ENCODE data around the gene SPAG5. TPM values are rescaled to one million over a fixed set of nuclear protein-coding genes. Genes with fewer than 3 reads are reported as not detected.

Gene SPAG5
- total RNA-seq, 1 experiment from 2014 or later: 219 TPM

DNA sequence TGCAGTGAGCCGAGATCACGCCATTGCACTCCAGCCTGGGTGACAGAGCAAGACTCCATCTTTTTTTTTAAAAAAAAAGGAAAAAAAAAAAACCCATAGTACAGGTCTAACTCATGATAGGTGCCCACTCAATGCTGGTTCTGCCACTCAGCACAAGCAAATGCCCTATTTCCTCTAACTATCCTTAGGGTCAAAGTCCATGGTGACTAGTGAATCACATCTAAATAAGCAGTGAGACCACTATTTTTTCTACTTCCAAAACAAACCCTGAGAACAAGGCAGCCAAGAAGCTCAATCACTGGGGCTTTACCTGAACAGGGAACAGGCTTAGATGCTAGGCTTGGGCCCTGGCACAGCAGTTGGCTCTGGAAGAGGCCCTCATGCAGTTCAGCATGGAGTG, 42.8 kb upstream of the SPAG5 start:
- peaks cover 18% of the 10 kb centered on the region for H3K4me1 ChIP-seq (ENCODE audit: insufficient read depth, low read length, poor library complexity, severe bottlenecking)
- H3K9me3 ChIP-seq (ENCODE audit: low read depth, low read length, poor library complexity, severe bottlenecking): no peaks in the 10 kb centered on the region
- no peak for DNase-seq (ENCODE audit: low spot score)
- POLR2A ChIA-PET (ENCODE audit: low non-redundant PET): no interaction called here
- no peaks in the 10 kb centered on the region for H3K27me3 ChIP-seq (replicated peaks; ENCODE audit: insufficient read depth, low read depth, low read length, poor library complexity)
- no peak for TF ChIP-seq EZH2 (IDR thresholded peaks at IDR 0.05; ENCODE audit: borderline replicate concordance, low read depth, low read length, poor library complexity, severe bottlenecking)
- no peak overlapping the region for H3K27ac ChIP-seq (ENCODE audit: low read depth, low read length, poor library complexity, severe bottlenecking)
- CTCF ChIA-PET: interaction anchor here (0.7 kb wide), 1 partner anchor 19 kb away, joined by 7 read pairs; no protein-coding TSS in a partner anchor
- no TSS peak for BruUV-seq (replicated peaks)
- no peak overlapping the region for H3K4me3 ChIP-seq (ENCODE audit: low read depth, low read length, poor library complexity, severe bottlenecking)
- intact Hi-C loops (cut with micrococcal nuclease; ENCODE audit: unreplicated experiment): no loop called here
- peaks cover 68% of the 10 kb centered on the region for H3K36me3 ChIP-seq (ENCODE audit: insufficient read depth, low read length, poor library complexity, severe bottlenecking)

DNA sequence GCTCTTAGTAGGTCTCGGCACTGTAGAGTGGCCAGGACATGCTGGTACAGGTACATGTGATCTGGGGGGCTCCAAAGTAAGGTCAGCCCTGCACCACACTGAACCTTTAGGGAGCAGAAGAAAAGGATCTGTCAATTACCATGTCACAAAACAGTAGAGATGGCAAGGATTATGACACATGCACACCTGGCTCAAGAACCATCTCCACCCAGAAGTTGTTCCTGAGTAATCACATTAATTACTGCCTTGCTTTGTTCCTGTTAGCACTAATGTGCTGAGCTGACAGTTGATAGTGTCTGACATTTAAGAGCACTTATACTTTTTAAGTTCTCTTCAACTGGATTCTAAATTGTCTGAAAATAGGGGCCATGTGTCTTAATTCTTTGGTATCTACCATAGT, 36.7 kb upstream of the SPAG5 start:
- peaks cover 97% of the 10 kb centered on the region for H3K36me3 ChIP-seq (ENCODE audit: insufficient read depth, low read length, poor library complexity, severe bottlenecking)

DNA sequence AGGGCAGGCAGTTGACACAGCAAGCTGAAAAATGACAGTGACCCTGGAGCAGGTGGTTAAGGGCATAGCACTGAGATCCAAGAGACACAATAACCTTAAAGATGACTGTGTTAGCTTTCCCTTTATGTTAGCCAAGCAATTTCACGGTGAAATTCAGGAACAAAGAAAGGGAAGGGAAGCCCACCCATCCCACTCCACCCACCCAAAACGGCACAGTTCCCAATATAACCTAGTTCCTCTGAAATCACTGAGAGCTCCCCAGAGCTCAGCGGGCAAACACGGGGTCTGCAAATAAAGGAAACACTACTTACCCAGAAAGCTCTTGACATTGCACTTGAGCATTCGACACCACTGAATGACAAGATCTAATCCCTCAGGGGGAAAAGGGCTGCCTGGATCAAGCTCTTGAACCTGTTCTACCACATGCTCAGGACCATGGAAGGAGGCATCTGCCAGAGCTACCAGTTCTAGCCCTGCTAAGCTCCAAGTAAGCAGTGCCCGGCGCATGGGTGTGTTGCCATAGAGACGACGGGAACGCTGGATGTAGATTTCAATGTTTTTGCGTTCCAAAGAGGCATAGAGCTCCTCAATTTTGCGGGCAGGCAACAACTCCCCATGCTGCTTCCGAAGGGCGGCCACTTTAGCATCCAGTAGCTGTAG, 35.5 kb upstream of the SPAG5 start:
- peaks cover 88% of the 10 kb centered on the region for H3K36me3 ChIP-seq (ENCODE audit: insufficient read depth, low read length, poor library complexity, severe bottlenecking)
- POLR2A ChIA-PET (ENCODE audit: low non-redundant PET): no interaction called here
- H3K9me3 ChIP-seq (ENCODE audit: low read depth, low read length, poor library complexity, severe bottlenecking): no peaks in the 10 kb centered on the region
- CTCF ChIA-PET: no interaction called here
- intact Hi-C loops (cut with micrococcal nuclease; ENCODE audit: unreplicated experiment): no loop called here
- no peak overlapping the region for H3K27ac ChIP-seq (ENCODE audit: low read depth, low read length, poor library complexity, severe bottlenecking)
- TF ChIP-seq, protein P1, sequence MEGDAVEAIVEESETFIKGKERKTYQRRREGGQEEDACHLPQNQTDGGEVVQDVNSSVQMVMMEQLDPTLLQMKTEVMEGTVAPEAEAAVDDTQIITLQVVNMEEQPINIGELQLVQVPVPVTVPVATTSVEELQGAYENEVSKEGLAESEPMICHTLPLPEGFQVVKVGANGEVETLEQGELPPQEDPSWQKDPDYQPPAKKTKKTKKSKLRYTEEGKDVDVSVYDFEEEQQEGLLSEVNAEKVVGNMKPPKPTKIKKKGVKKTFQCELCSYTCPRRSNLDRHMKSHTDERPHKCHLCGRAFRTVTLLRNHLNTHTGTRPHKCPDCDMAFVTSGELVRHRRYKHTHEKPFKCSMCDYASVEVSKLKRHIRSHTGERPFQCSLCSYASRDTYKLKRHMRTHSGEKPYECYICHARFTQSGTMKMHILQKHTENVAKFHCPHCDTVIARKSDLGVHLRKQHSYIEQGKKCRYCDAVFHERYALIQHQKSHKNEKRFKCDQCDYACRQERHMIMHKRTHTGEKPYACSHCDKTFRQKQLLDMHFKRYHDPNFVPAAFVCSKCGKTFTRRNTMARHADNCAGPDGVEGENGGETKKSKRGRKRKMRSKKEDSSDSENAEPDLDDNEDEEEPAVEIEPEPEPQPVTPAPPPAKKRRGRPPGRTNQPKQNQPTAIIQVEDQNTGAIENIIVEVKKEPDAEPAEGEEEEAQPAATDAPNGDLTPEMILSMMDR (conservative IDR thresholded peaks at IDR 0.05; ENCODE audit: low read depth, low read length): no peak
- no peak for TF ChIP-seq EZH2 (IDR thresholded peaks at IDR 0.05; ENCODE audit: borderline replicate concordance, low read depth, low read length, poor library complexity, severe bottlenecking)
- H3K4me3 ChIP-seq (ENCODE audit: low read depth, low read length, poor library complexity, severe bottlenecking): no peak overlapping the region
- BruUV-seq (replicated peaks): TSS peak; percentile 33
- no peaks in the 10 kb centered on the region for H3K27me3 ChIP-seq (replicated peaks; ENCODE audit: insufficient read depth, low read depth, low read length, poor library complexity)
- no peaks in the 10 kb centered on the region for H3K4me1 ChIP-seq (ENCODE audit: insufficient read depth, low read length, poor library complexity, severe bottlenecking)
- DNase-seq (ENCODE audit: low spot score): no peak

More for the DNA sequence above, 36.7 kb upstream of the SPAG5 start:
- no peaks in the 10 kb centered on the region for H3K4me1 ChIP-seq (ENCODE audit: insufficient read depth, low read length, poor library complexity, severe bottlenecking)
- ChIA-PET CTCF (no interaction called here), POLR2A (ENCODE audit: low non-redundant PET) (no interaction called here)
- intact Hi-C loops (cut with micrococcal nuclease; ENCODE audit: unreplicated experiment): no loop called here
- BruUV-seq (replicated peaks): no TSS peak
- TF ChIP-seq, protein P1 (conservative IDR thresholded peaks at IDR 0.05; ENCODE audit: low read depth, low read length): no peak
- no peak for TF ChIP-seq EZH2 (IDR thresholded peaks at IDR 0.05; ENCODE audit: borderline replicate concordance, low read depth, low read length, poor library complexity, severe bottlenecking)
- no peaks in the 10 kb centered on the region for H3K27me3 ChIP-seq (replicated peaks; ENCODE audit: insufficient read depth, low read depth, low read length, poor library complexity)
- DNase-seq (ENCODE audit: low spot score): no peak
- H3K9me3 ChIP-seq (ENCODE audit: low read depth, low read length, poor library complexity, severe bottlenecking): no peaks in the 10 kb centered on the region
- H3K27ac ChIP-seq (ENCODE audit: low read depth, low read length, poor library complexity, severe bottlenecking): no peak overlapping the region
- H3K4me3 ChIP-seq (ENCODE audit: low read depth, low read length, poor library complexity, severe bottlenecking): no peak overlapping the region

DNA sequence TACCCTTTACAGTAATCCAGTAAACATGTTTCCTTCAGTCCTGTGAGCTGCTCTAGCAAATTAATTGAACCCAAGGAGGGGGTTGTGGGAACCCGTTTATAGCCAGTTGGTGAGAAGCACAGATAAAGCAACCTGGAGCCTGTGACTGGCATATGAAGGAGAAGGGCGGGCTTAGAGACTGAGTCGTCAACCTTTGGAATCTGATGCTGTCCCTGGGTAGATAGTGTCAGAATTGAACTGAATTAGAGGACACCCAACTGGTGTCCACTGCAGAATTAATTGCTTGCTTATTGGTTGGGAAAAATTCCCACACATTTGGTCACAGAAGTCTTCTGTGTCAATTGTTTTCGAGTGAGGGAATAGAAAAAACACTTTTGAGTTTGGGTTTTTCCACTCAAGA, 28.0 kb upstream of the SPAG5 start:
- no TSS peak for BruUV-seq (replicated peaks)
- intact Hi-C loops (cut with micrococcal nuclease; ENCODE audit: unreplicated experiment): no loop called here
- H3K27ac ChIP-seq (ENCODE audit: low read depth, low read length, poor library complexity, severe bottlenecking): no peak overlapping the region
- DNase-seq (ENCODE audit: low spot score): no peak
- H3K9me3 ChIP-seq (ENCODE audit: low read depth, low read length, poor library complexity, severe bottlenecking): no peaks in the 10 kb centered on the region
- H3K36me3 ChIP-seq (ENCODE audit: insufficient read depth, low read length, poor library complexity, severe bottlenecking): peaks cover 66% of the 10 kb centered on the region
- no peaks in the 10 kb centered on the region for H3K27me3 ChIP-seq (replicated peaks; ENCODE audit: insufficient read depth, low read depth, low read length, poor library complexity)
- ChIA-PET POLR2A (ENCODE audit: low non-redundant PET) (no interaction called here), CTCF (no interaction called here)
- H3K4me3 ChIP-seq (ENCODE audit: low read depth, low read length, poor library complexity, severe bottlenecking): no peak overlapping the region
- no peaks in the 10 kb centered on the region for H3K4me1 ChIP-seq (ENCODE audit: insufficient read depth, low read length, poor library complexity, severe bottlenecking)
- TF ChIP-seq, protein P1 (conservative IDR thresholded peaks at IDR 0.05; ENCODE audit: low read depth, low read length): no peak
- no peak for TF ChIP-seq EZH2 (IDR thresholded peaks at IDR 0.05; ENCODE audit: borderline replicate concordance, low read depth, low read length, poor library complexity, severe bottlenecking)

All from A673 (cell line).